ENCODE measurements around the gene C11orf68. TPM values are rescaled to one million over a fixed set of nuclear protein-coding genes. Genes with fewer than 3 reads are reported as not detected.
A peak's percentile ranks its signal among the peaks of the same experiment; 100 is the strongest.

C11orf68 gene
- total and polyA plus RNA-seq, 9 of the 15 experiments (the other 6 are each of a cell fraction or from before 2014, with no cell fraction given): 3.6 to 35.9 (median 12.8) TPM

DNA sequence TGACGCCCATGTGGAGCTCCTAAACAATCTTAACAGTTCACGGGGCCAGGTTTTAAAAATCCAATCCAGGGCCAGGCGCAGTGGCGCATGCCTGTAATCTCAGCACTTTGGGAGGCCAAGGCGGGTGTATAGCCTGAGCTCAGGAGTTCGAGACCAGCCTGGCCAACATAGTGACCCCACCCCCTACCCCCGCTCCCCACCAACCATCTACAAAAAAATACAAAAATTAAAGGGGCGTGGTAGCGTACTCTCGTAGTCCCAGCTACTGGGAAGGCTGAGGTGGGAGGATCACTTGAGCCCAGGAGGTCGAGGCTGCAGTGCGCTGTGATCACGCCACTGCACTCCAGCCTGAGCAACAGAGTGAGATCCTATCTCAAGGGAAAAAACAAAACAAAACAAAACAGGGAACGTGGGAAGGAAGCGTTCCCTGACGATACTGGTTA is 42.0 kb upstream of the C11orf68 start (continued):
- TF ChIP-seq, protein P1, sequence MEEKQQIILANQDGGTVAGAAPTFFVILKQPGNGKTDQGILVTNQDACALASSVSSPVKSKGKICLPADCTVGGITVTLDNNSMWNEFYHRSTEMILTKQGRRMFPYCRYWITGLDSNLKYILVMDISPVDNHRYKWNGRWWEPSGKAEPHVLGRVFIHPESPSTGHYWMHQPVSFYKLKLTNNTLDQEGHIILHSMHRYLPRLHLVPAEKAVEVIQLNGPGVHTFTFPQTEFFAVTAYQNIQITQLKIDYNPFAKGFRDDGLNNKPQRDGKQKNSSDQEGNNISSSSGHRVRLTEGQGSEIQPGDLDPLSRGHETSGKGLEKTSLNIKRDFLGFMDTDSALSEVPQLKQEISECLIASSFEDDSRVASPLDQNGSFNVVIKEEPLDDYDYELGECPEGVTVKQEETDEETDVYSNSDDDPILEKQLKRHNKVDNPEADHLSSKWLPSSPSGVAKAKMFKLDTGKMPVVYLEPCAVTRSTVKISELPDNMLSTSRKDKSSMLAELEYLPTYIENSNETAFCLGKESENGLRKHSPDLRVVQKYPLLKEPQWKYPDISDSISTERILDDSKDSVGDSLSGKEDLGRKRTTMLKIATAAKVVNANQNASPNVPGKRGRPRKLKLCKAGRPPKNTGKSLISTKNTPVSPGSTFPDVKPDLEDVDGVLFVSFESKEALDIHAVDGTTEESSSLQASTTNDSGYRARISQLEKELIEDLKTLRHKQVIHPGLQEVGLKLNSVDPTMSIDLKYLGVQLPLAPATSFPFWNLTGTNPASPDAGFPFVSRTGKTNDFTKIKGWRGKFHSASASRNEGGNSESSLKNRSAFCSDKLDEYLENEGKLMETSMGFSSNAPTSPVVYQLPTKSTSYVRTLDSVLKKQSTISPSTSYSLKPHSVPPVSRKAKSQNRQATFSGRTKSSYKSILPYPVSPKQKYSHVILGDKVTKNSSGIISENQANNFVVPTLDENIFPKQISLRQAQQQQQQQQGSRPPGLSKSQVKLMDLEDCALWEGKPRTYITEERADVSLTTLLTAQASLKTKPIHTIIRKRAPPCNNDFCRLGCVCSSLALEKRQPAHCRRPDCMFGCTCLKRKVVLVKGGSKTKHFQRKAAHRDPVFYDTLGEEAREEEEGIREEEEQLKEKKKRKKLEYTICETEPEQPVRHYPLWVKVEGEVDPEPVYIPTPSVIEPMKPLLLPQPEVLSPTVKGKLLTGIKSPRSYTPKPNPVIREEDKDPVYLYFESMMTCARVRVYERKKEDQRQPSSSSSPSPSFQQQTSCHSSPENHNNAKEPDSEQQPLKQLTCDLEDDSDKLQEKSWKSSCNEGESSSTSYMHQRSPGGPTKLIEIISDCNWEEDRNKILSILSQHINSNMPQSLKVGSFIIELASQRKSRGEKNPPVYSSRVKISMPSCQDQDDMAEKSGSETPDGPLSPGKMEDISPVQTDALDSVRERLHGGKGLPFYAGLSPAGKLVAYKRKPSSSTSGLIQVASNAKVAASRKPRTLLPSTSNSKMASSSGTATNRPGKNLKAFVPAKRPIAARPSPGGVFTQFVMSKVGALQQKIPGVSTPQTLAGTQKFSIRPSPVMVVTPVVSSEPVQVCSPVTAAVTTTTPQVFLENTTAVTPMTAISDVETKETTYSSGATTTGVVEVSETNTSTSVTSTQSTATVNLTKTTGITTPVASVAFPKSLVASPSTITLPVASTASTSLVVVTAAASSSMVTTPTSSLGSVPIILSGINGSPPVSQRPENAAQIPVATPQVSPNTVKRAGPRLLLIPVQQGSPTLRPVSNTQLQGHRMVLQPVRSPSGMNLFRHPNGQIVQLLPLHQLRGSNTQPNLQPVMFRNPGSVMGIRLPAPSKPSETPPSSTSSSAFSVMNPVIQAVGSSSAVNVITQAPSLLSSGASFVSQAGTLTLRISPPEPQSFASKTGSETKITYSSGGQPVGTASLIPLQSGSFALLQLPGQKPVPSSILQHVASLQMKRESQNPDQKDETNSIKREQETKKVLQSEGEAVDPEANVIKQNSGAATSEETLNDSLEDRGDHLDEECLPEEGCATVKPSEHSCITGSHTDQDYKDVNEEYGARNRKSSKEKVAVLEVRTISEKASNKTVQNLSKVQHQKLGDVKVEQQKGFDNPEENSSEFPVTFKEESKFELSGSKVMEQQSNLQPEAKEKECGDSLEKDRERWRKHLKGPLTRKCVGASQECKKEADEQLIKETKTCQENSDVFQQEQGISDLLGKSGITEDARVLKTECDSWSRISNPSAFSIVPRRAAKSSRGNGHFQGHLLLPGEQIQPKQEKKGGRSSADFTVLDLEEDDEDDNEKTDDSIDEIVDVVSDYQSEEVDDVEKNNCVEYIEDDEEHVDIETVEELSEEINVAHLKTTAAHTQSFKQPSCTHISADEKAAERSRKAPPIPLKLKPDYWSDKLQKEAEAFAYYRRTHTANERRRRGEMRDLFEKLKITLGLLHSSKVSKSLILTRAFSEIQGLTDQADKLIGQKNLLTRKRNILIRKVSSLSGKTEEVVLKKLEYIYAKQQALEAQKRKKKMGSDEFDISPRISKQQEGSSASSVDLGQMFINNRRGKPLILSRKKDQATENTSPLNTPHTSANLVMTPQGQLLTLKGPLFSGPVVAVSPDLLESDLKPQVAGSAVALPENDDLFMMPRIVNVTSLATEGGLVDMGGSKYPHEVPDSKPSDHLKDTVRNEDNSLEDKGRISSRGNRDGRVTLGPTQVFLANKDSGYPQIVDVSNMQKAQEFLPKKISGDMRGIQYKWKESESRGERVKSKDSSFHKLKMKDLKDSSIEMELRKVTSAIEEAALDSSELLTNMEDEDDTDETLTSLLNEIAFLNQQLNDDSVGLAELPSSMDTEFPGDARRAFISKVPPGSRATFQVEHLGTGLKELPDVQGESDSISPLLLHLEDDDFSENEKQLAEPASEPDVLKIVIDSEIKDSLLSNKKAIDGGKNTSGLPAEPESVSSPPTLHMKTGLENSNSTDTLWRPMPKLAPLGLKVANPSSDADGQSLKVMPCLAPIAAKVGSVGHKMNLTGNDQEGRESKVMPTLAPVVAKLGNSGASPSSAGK (IDR thresholded peaks at IDR 0.05): peak; percentile 27; the same call in 1 of the 2 replicates
- TF ChIP-seq ZNF384 (IDR thresholded peaks at IDR 0.05; ENCODE audit: low read depth, low read length): 0 out of 2 replicates have a peak, but pooled peaks have one; percentile 14
